Measurements from ENCODE around the gene TNFAIP8L1.
A peak's percentile ranks its signal among the peaks of the same experiment; 100 is the strongest.

Gene TNFAIP8L1

GRCh38 chr19:4682417-4683200 is 43.3 kb downstream of the TNFAIP8L1 start:
- no peak for DNase-seq

DNA sequence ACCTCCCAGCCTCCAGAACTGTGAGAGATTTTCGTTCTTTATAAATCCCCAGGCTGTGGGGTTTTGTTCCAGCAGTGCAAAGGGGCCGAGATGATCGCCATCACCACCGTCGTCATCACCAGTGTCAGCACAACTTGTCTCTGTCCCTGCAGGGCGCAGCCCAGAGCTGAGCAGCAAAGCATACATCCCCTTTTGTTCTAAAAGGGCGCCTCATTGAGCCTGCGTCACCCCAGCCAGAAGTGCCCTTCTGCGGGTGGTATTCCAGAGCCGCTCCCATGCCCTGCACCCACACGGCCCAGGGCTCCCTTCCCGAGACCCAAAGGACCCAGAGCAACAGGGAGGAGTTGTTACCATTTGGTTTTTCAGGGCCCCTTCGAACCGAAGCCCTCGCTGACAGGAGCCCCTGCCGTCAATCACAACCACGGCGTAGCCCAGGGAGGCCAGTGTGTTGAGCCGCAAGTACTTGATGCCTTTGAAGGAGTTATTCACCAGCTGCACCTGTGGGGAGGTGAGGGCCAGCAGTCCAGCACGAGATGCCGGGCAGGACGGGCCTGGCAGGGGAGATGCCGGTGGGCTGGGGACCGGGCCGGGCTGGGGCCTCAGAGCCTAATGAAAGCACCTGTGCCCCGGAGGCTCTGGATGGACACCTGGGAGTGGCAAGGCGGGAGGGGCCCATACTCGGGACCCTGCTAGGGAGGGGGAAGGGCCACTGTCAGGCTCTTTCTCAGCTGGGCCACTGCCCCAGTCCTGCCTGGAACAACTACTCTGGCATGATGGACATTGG is 45.2 kb downstream of the TNFAIP8L1 start:
- no peak for DNase-seq

DNA sequence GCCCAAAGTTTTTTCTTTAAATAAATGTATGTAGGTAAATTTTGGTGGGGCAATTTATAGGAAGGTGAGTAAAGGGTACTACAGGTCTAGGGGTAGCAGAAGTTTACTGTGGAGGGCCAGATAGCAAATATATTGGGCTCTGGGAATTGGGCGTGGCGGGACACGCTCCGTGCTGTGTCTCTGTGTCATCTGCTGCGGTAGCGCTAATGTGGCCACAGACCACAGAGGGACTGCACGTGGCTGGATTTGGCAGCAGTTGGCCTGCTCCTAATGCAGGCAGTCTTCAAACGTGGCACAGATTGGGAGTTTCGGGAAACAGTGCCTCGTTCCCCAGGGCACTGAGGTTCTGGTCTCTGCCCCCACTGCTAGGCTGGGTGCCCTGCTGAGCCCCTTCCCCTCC is 47.4 kb downstream of the TNFAIP8L1 start:
- no peak for DNase-seq

DNA sequence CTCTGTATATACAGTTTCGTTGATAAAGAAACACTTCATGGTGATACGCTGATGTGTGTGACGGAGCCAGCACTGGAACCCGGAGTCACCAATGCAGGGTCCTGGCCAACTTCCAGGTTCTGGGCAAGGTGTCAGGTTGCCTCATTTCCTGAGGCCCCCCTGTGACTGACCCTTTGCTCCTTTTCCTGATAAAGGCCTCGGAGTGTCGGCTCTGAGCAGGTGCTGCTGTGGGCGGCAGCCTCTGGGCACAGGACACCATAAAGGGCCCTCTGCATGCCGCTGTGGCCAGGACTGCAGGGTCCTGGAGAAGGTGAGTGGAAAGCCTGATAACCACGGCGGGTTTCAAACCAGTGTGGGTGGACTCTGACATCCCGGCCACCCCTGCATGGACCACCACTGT is 48.1 kb downstream of the TNFAIP8L1 start:
- no peak for DNase-seq

- DNase-seq: no peak
These were observed 49.3 kb downstream of the TNFAIP8L1 start for GRCh38 chr19:4688587-4688986.

- no peak for DNase-seq
These were observed 50.1 kb downstream of the TNFAIP8L1 start for GRCh38 chr19:4689403-4689802.

DNA sequence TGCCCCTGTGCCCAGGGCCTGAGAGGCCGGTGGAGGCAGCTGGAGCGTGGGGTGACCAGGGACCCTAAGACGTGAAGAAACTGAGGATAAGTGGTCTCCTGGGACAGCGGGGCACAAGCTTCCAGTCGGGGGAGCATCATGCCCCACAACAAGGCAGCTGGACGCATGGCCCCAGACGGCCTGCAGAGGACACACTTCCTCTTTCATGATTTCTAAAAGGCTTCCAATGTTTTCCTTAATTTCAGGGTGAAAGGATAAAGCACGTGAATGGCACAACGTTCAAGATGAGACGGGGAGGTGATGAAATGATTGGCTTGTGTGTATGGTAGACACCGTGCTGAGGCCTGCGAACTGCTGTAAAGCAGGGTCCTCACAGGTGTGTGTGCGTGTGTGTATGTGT is 51.0 kb downstream of the TNFAIP8L1 start:
- DNase-seq: no peak

DNA sequence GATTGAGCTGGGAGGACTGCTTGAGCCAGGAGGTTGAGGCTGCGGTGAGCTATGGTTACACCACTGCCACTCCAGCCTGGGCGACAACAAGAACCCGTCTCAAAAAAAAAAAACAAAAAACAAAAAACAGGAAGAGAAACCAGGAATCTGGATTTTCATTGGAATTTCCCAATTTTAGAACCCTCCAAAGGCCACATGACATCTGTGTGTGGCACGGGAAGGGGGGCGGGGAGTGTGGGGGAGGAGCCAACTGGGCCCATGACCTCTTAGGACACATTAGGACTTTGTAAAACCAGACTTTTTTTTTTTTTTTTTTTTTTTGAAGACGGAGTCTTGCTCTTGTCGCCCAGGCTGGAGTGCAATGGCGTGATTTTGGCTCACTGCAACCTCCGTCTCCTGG is 52.1 kb downstream of the TNFAIP8L1 start:
- no peak for DNase-seq

GRCh38 chr19:4692251-4693077 is 53.1 kb downstream of the TNFAIP8L1 start:
- no peak for DNase-seq

DNA sequence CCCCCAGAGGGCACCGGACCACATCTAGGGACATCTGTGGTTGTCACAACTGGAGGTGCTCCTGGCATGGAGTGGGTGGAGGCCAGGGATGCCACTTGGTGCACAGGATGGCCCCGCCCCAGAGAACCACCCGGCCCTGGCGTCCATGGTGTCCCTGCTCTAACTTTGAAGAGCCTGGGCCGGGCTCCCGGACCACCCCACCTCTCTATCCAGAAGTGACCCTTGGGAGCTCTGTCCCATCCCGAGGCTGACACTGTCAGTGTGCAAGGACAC is 53.7 kb downstream of the TNFAIP8L1 start:
- no peak for DNase-seq

DNA sequence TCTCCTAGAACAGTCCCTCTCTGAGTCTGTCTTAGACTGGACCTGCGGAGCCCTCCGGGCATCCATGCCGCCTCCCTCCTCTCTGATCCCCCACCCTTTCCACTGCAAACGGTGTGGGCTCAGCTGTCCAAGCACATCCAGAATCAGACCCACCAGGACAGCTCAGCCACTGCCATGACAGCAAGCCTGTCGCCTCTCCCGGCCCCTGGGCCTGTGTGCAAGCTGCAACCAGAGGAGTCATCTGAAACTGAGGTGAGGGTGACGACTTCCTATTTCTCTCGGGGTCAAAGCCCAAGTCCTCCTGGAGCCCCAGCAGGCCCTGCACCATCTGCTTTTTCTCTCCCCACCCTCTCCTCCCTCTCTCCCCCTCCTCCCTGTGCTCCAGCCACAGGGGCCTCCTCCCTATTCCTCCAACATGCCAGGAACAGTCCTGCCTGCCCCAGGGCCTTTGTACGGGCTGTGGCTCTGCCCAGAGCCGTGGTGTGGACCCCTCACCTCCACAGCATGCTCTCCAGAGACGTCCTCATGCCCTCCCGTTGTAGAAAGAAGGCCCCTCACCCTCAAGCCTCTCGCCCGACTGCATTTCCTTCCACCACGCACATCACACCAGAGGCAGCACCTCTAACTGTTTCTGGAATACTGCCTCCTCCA is 54.3 kb downstream of the TNFAIP8L1 start:
- DNase-seq: no peak

- DNase-seq: peak; percentile 82
These were observed 55.1 kb downstream of the TNFAIP8L1 start for GRCh38 chr19:4694211-4694987.

DNA sequence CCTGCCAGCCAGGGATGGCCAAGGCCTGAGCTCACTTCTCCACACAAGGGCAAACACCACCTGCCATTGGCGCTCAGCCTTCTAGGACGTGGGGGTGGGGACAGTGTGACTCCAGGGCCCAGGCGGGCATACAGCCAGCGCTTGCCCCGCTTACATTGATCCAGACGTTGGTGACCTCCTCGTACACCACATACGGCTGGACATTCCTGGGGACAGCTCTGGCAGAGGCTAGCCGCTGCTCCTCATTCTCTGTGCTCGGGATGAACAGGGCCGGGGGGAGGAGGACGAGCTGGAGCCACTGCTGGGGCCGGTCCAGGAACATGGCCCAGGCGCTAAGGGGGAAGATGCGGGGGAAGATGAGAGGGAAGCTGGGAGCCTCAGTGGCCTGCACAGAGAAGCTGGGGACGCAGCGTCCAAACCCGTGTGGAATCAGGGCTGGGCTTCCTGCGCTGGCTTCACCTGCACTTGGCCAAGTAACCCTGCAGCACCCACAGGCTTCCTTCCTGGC is 56.0 kb downstream of the TNFAIP8L1 start:
- DNase-seq: no peak

- DNase-seq: no peak
These were observed 58.0 kb downstream of the TNFAIP8L1 start for GRCh38 chr19:4697304-4697703.

DNA sequence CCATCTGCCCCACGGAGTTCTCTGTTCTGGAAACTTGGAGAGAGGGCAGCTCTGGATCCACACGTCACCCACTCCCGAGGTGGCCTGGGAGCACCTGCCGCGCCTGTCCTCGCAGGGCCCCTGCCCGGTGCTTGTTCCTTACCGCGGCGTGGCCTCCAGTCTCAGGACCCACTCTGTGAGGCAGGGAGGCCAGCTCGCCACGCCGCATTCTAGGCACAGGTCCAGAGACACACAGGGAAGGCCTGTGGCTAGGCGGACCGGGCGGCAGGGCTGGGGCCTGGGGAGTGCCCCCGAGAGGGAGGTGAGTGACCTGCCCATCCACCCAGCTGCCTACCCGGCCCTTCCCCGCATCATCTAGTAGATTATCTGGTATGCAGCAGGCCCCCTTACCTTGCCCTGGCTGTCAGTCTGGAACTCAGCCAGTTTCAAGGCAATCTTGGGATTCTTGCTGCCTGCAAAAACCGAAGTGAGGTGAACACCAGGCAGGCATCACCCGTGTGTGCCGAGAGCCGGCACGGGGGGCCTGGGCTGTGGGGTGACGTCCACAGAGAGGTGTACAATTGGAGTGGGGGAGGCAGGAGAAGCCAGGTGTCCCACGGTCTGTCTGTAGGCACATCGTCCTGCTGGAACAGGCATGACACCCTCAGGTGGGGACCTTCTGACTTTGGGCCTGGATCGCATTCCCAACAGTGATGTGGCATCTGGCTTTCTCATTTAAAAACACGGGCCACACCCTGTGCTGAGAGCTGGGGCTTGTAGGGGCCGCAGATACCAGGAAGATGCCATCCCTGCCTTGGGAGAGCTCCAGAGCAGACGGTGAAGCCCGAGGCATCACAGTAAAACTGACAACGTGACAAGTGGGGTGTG is 60.7 kb downstream of the TNFAIP8L1 start:
- no peak for DNase-seq

DNA sequence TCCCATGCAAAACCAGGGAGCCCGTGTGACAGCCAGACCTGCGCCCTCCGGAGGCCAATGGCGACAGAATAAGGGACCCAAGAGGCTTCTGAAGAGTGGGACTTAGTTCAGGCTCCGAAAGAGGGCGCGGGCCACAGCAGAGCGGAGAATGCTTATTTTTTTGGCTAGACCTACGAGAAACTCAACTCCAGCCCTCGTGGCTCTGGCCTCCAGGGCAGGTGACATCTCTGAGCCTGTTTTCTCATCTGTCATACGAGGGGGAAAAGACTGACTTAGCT is 61.3 kb downstream of the TNFAIP8L1 start:
- no peak for DNase-seq

DNA sequence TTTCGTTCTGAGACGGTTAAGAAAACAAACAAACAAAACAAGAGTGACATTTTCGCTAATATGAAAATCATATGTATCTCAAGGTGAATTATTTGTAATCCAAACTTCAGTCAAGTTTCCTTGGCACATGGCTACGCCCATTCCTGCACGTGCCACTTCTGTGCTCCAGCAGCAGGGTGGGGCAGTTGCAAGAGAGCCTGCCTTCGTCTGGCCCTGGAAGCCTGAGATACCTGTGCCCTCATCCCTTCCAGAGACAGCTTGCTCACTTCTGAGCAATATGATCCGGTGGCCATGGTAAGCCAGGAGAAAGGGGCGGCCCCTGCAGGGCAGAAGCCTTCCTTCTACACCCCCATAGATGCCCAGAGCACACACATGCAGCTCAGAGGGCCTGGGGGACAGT is 62.2 kb downstream of the TNFAIP8L1 start:
- no peak for DNase-seq

DNA sequence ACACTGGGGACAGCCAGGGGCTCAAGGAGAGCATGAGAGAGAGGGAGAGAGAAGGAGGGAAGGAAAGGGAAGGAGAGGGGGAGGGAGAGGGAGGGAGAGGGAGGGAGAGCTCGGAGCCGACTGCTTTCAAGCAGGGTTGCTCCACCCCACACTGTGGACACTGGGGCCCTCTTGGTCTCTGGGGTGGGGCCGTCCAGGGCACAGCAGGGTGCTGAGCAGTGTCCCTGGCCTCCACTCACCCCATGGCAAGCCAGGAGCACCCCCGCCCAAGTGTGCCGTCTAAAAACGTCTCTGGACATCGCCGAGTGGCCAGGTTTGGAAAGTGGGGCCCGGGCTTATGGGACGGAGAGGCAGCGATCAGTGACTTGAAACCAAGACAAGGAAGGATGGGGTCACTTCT is 63.4 kb downstream of the TNFAIP8L1 start:
- DNase-seq: no peak

- DNase-seq: no peak
These were observed 64.5 kb downstream of the TNFAIP8L1 start for GRCh38 chr19:4703671-4704316.

DNA sequence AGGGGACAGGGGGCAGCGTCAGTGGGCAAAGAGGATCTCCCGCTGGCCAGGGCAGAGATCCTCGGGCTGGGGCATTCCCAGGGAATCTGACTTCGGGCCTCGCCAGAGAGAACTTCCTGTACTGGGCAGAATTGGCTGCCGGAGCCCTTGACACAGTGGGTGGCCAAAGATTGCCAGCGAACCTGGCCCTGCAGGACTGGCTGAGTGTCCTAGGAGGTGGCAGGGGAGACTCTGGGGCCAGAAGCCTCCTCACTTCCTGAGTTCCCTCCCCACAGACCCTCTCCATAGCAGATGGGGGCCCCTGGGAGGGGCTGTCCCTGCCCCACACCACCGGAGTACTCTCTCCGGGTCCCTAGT is 65.0 kb downstream of the TNFAIP8L1 start:
- no peak for DNase-seq
